Measurements from ENCODE around the gene BNC2.
"Not testable (repeated sequence)": the region's sequence is repeated elsewhere in the genome, so short reads cannot be mapped to it uniquely, and the experiment has no call there.

BNC2 gene

GRCh38 chr9:16542290-16542689, 328.2 kb downstream of the BNC2 start:
- Histone ChIP-seq H3K9me3 (ENCODE audit: control insufficient read depth, insufficient read depth, low read depth, low read length) (no peaks in the 10 kb centered on the region), H3K36me3 (ENCODE audit: control insufficient read depth, insufficient read depth, low read length) (no peaks in the 10 kb centered on the region), H3K4me3 (ENCODE audit: low read depth, low read length) (no peak overlapping the region), H3K27me3 (ENCODE audit: control insufficient read depth, insufficient read depth, low read length) (no peaks in the 10 kb centered on the region), H3K27ac (ENCODE audit: low read depth, low read length) (no peak overlapping the region), H3K9ac (ENCODE audit: low read length) (no peak overlapping the region), H3K4me1 (ENCODE audit: control insufficient read depth, insufficient read depth, low read length) (peaks cover 19% of the 10 kb centered on the region)

- peaks cover 19% of the 10 kb centered on the region for H3K4me1 ChIP-seq (ENCODE audit: control insufficient read depth, insufficient read depth, low read length)
- H3K36me3 ChIP-seq (ENCODE audit: control insufficient read depth, insufficient read depth, low read length) = no peaks in the 10 kb centered on the region
- H3K9ac ChIP-seq (ENCODE audit: low read length) = no peak overlapping the region
- H3K27ac ChIP-seq (ENCODE audit: low read depth, low read length) = no peak overlapping the region
- H3K9me3 ChIP-seq (ENCODE audit: control insufficient read depth, insufficient read depth, low read depth, low read length) = no peaks in the 10 kb centered on the region
- no peak overlapping the region for H3K4me3 ChIP-seq (ENCODE audit: low read depth, low read length)
- no peaks in the 10 kb centered on the region for H3K27me3 ChIP-seq (ENCODE audit: control insufficient read depth, insufficient read depth, low read length)
Measured at GRCh38 chr9:16540743-16541613, 329.5 kb downstream of the BNC2 start.

- H3K36me3 ChIP-seq (ENCODE audit: control insufficient read depth, insufficient read depth, low read length) = not testable (repeated sequence)
Measured at GRCh38 chr9:16539626-16540025, 330.8 kb downstream of the BNC2 start.

GRCh38 chr9:16535555-16535954, 334.9 kb downstream of the BNC2 start:
- peaks cover 2% of the 10 kb centered on the region; the same call in 1 of the 2 replicates for H3K4me1 ChIP-seq (ENCODE audit: control insufficient read depth, insufficient read depth, low read length)
- H3K4me3 ChIP-seq (ENCODE audit: low read depth, low read length) = no peak overlapping the region
- H3K27me3 ChIP-seq (ENCODE audit: control insufficient read depth, insufficient read depth, low read length) = no peaks in the 10 kb centered on the region
- no peak overlapping the region for H3K27ac ChIP-seq (ENCODE audit: low read depth, low read length)
- no peak overlapping the region for H3K9ac ChIP-seq (ENCODE audit: low read length)
- no peaks in the 10 kb centered on the region for H3K9me3 ChIP-seq (ENCODE audit: control insufficient read depth, insufficient read depth, low read depth, low read length)
- no peaks in the 10 kb centered on the region for H3K36me3 ChIP-seq (ENCODE audit: control insufficient read depth, insufficient read depth, low read length)

More at GRCh38 chr9:16539626-16540025, 330.8 kb downstream of the BNC2 start:
- peaks cover 19% of the 10 kb centered on the region for H3K4me1 ChIP-seq (ENCODE audit: control insufficient read depth, insufficient read depth, low read length)
- H3K9ac ChIP-seq (ENCODE audit: low read length); H3K4me3 ChIP-seq (ENCODE audit: low read depth, low read length); H3K27me3 ChIP-seq (ENCODE audit: control insufficient read depth, insufficient read depth, low read length); H3K27ac ChIP-seq (ENCODE audit: low read depth, low read length); H3K9me3 ChIP-seq (ENCODE audit: control insufficient read depth, insufficient read depth, low read depth, low read length): not testable (repeated sequence)

GRCh38 chr9:16532681-16533450, 337.6 kb downstream of the BNC2 start:
- no peak overlapping the region for H3K27ac ChIP-seq (ENCODE audit: low read depth, low read length)
- H3K9me3 ChIP-seq (ENCODE audit: control insufficient read depth, insufficient read depth, low read depth, low read length) = no peaks in the 10 kb centered on the region
- no peaks in the 10 kb centered on the region for H3K36me3 ChIP-seq (ENCODE audit: control insufficient read depth, insufficient read depth, low read length)
- no peaks in the 10 kb centered on the region for H3K27me3 ChIP-seq (ENCODE audit: control insufficient read depth, insufficient read depth, low read length)
- no peak overlapping the region for H3K4me3 ChIP-seq (ENCODE audit: low read depth, low read length)
- H3K9ac ChIP-seq (ENCODE audit: low read length) = no peak overlapping the region
- H3K4me1 ChIP-seq (ENCODE audit: control insufficient read depth, insufficient read depth, low read length) = no peaks in the 10 kb centered on the region

GRCh38 chr9:16532272-16532671, 338.2 kb downstream of the BNC2 start:
- Histone ChIP-seq H3K27ac (ENCODE audit: low read depth, low read length) (no peak overlapping the region), H3K9ac (ENCODE audit: low read length) (no peak overlapping the region), H3K4me1 (ENCODE audit: control insufficient read depth, insufficient read depth, low read length) (no peaks in the 10 kb centered on the region), H3K27me3 (ENCODE audit: control insufficient read depth, insufficient read depth, low read length) (no peaks in the 10 kb centered on the region), H3K36me3 (ENCODE audit: control insufficient read depth, insufficient read depth, low read length) (no peaks in the 10 kb centered on the region), H3K4me3 (ENCODE audit: low read depth, low read length) (no peak overlapping the region), H3K9me3 (ENCODE audit: control insufficient read depth, insufficient read depth, low read depth, low read length) (no peaks in the 10 kb centered on the region)

GRCh38 chr9:16530669-16531642, 339.5 kb downstream of the BNC2 start:
- Histone ChIP-seq H3K9me3 (ENCODE audit: control insufficient read depth, insufficient read depth, low read depth, low read length) (no peaks in the 10 kb centered on the region), H3K27me3 (ENCODE audit: control insufficient read depth, insufficient read depth, low read length) (no peaks in the 10 kb centered on the region), H3K4me1 (ENCODE audit: control insufficient read depth, insufficient read depth, low read length) (no peaks in the 10 kb centered on the region), H3K4me3 (ENCODE audit: low read depth, low read length) (no peak overlapping the region), H3K36me3 (ENCODE audit: control insufficient read depth, insufficient read depth, low read length) (no peaks in the 10 kb centered on the region), H3K27ac (ENCODE audit: low read depth, low read length) (no peak overlapping the region), H3K9ac (ENCODE audit: low read length) (no peak overlapping the region)

- peaks cover 15% of the 10 kb centered on the region for H3K4me1 ChIP-seq (ENCODE audit: control insufficient read depth, insufficient read depth, low read length)
- no peaks in the 10 kb centered on the region for H3K36me3 ChIP-seq (ENCODE audit: control insufficient read depth, insufficient read depth, low read length)
- H3K9me3 ChIP-seq (ENCODE audit: control insufficient read depth, insufficient read depth, low read depth, low read length) = no peaks in the 10 kb centered on the region
- H3K9ac ChIP-seq (ENCODE audit: low read length) = no peak overlapping the region
- no peak overlapping the region for H3K27ac ChIP-seq (ENCODE audit: low read depth, low read length)
- H3K27me3 ChIP-seq (ENCODE audit: control insufficient read depth, insufficient read depth, low read length) = no peaks in the 10 kb centered on the region
- H3K4me3 ChIP-seq (ENCODE audit: low read depth, low read length) = no peak overlapping the region
Measured at GRCh38 chr9:16527573-16527972, 342.9 kb downstream of the BNC2 start.

- Histone ChIP-seq H3K36me3 (ENCODE audit: control insufficient read depth, insufficient read depth, low read length) (no peaks in the 10 kb centered on the region), H3K9me3 (ENCODE audit: control insufficient read depth, insufficient read depth, low read depth, low read length) (no peaks in the 10 kb centered on the region), H3K27me3 (ENCODE audit: control insufficient read depth, insufficient read depth, low read length) (no peaks in the 10 kb centered on the region), H3K9ac (ENCODE audit: low read length) (no peak overlapping the region), H3K27ac (ENCODE audit: low read depth, low read length) (no peak overlapping the region), H3K4me1 (ENCODE audit: control insufficient read depth, insufficient read depth, low read length) (peaks cover 23% of the 10 kb centered on the region), H3K4me3 (ENCODE audit: low read depth, low read length) (no peak overlapping the region)
Measured at GRCh38 chr9:16526380-16526779, 344.1 kb downstream of the BNC2 start.

GRCh38 chr9:16524823-16525222, 345.6 kb downstream of the BNC2 start:
- no peaks in the 10 kb centered on the region for H3K9me3 ChIP-seq (ENCODE audit: control insufficient read depth, insufficient read depth, low read depth, low read length)
- H3K4me3 ChIP-seq (ENCODE audit: low read depth, low read length) = no peak overlapping the region
- H3K27ac ChIP-seq (ENCODE audit: low read depth, low read length) = no peak overlapping the region
- H3K9ac ChIP-seq (ENCODE audit: low read length) = no peak overlapping the region
- no peaks in the 10 kb centered on the region for H3K36me3 ChIP-seq (ENCODE audit: control insufficient read depth, insufficient read depth, low read length)
- no peaks in the 10 kb centered on the region for H3K27me3 ChIP-seq (ENCODE audit: control insufficient read depth, insufficient read depth, low read length)
- peaks cover 24% of the 10 kb centered on the region for H3K4me1 ChIP-seq (ENCODE audit: control insufficient read depth, insufficient read depth, low read length)
